Peyer's patch (tissue), 4 donors: Measurements from ENCODE around the gene LLCFC1.
"Not testable (repeated sequence)": the region's sequence is repeated elsewhere in the genome, so short reads cannot be mapped to it uniquely, and the experiment has no call there.

ENCODE experiments used
- POLR2A ChIP-seq, 2 donors: fragments of 450-650 bp; IDR thresholded peaks; one replicate each; pipeline ENCODE4 v1.5.1; 2017; ENCODE audit warnings: antibody characterized with exemption in 2 of 2, mild to moderate bottlenecking in 2 of 2, moderate library complexity in 2 of 2
- TF ChIP-seq, protein P1 (sequence below), 6 experiments: fragments of 450-650 bp in 4 of 6; fragments of 200-600 bp in 2 of 6; sonication (generic) in 1 of 6; IDR thresholded peaks; one replicate each; pipeline ENCODE4 v1.5.1; 2017 to 2019; ENCODE audit warnings: antibody characterized with exemption in 6 of 6, mild to moderate bottlenecking in 3 of 6, moderate library complexity in 1 of 6

- not testable (repeated sequence) for TF ChIP-seq POLR2A (IDR thresholded peaks at IDR 0.05)
- TF ChIP-seq, protein P1, sequence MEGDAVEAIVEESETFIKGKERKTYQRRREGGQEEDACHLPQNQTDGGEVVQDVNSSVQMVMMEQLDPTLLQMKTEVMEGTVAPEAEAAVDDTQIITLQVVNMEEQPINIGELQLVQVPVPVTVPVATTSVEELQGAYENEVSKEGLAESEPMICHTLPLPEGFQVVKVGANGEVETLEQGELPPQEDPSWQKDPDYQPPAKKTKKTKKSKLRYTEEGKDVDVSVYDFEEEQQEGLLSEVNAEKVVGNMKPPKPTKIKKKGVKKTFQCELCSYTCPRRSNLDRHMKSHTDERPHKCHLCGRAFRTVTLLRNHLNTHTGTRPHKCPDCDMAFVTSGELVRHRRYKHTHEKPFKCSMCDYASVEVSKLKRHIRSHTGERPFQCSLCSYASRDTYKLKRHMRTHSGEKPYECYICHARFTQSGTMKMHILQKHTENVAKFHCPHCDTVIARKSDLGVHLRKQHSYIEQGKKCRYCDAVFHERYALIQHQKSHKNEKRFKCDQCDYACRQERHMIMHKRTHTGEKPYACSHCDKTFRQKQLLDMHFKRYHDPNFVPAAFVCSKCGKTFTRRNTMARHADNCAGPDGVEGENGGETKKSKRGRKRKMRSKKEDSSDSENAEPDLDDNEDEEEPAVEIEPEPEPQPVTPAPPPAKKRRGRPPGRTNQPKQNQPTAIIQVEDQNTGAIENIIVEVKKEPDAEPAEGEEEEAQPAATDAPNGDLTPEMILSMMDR (IDR thresholded peaks at IDR 0.05): not testable (repeated sequence)
Observed at GRCh38 chr7:142978402-142978801, 39.1 kb downstream of the LLCFC1 start.
